K562 (cell line): ENCODE measurements around the gene SOSTDC1. TPM values are rescaled to one million over a fixed set of nuclear protein-coding genes. Genes with fewer than 3 reads are reported as not detected.

ENCODE experiments used
- GABPB1 ChIP-seq: sonication (generic); formaldehyde crosslinking; IDR thresholded peaks from 2 replicates; pipeline ENCODE4 v1.8.0; 2022; ENCODE audit warnings: mild to moderate bottlenecking, missing genetic modification reagents
- HMG20A ChIP-seq: fragments of 450-650 bp; formaldehyde crosslinking; conservative IDR thresholded peaks from 2 replicates; pipeline ENCODE4 v1.4.0; 2020; ENCODE audit warnings: mild to moderate bottlenecking, mixed read lengths
- ILF3 ChIP-seq: fragments of 450-650 bp; IDR thresholded peaks from 2 replicates; pipeline ENCODE4 v1.6.1; 2018; ENCODE audit warnings: antibody characterized with exemption, mild to moderate bottlenecking, moderate library complexity, borderline replicate concordance
- NFE2 ChIP-seq: IDR thresholded peaks from 2 replicates; pipeline ENCODE4 v1.6.1; 2014; ENCODE audit warnings: antibody characterized with exemption, low read depth
- RBFOX2 ChIP-seq: fragments of 200-400 bp; formaldehyde crosslinking; IDR thresholded peaks from 2 replicates; pipeline ENCODE4 v1.6.1; 2017; ENCODE audit warnings: low read depth, mild to moderate bottlenecking, low read length, moderate library complexity
- TSC22D4 ChIP-seq: fragments of 450-650 bp; IDR thresholded peaks from 2 replicates; pipeline ENCODE4 v1.6.1; 2016; ENCODE audit warnings: missing genetic modification characterization, missing biosample characterization, control low read depth
- ZNF592 ChIP-seq: fragments of 450-650 bp; IDR thresholded peaks from 2 replicates; pipeline ENCODE4 v1.6.1; 2017; ENCODE audit warnings: antibody characterized with exemption, mild to moderate bottlenecking
- ZNF79 ChIP-seq: fragments of 250-450 bp; sonication (Bioruptor Pico); IDR thresholded peaks from 2 replicates; pipeline ENCODE4 v1.4.0; 2020; ENCODE audit warnings: low read depth, mild to moderate bottlenecking, moderate library complexity
- polyA plus RNA-seq, 8 experiments: library from polyadenylated mRNA; depleted of rRNA in 4 of 8; stranded (reverse) in 5 of 8; unstranded in 3 of 8; fragments of >200 nt; fragmentation: Nextera tagmentation in 2 of 8; fragmentation: Illumina TruSeq in 1 of 8; extraction: Ambion mirVana in 2 of 8; extraction: Trizol in 1 of 8; gene quantifications; 2 replicates each; pipeline versions ENCODE4 v1.2.1 to v1.2.3, GENCODE V29; 2011 to 2014; ENCODE audit warnings: inconsistent platforms in 1 of 8, missing spikeins in 1 of 8
- total RNA-seq, 7 experiments: library from RNA; depleted of rRNA in 6 of 7; stranded (reverse); fragments of >200 nt in 6 of 7; fragmentation: Illumina TruSeq in 2 of 7; extraction: Trizol in 2 of 7; gene quantifications; 2 replicates each; pipeline versions ENCODE4 v1.2.1 to v1.2.3, GENCODE V29; 2011 to 2021; ENCODE audit warnings: low replicate concordance in 1 of 7
- TF ChIP-seq, protein P1 (sequence below): fragments of 450-650 bp; formaldehyde crosslinking; IDR thresholded peaks from 2 replicates; pipeline ENCODE4 v1.4.0; 2020; ENCODE audit warnings: mild to moderate bottlenecking, moderate library complexity
- TF ChIP-seq, protein P2 (sequence below): fragments of 450-650 bp; formaldehyde crosslinking; IDR thresholded peaks from 2 replicates; pipeline ENCODE4 v1.4.0; 2020; ENCODE audit warnings: mild to moderate bottlenecking, moderate library complexity
- TF ChIP-seq, protein P3 (sequence below), 2 experiments: fragments of 200-800 bp in 1 of 2; sonication (Bioruptor generic) in 1 of 2; sonication (generic) in 1 of 2; formaldehyde crosslinking in 1 of 2; IDR thresholded peaks in 1 of 2; conservative IDR thresholded peaks in 1 of 2; 2 replicates each; pipeline versions ENCODE4 v1.5.0 to v1.6.1; 2016 to 2020; ENCODE audit warnings: missing compliant biosample characterization in 1 of 2, missing genetic modification characterization in 1 of 2, missing genetic modification reagents in 1 of 2

The SOSTDC1 gene
- total and polyA plus RNA-seq, 9 of the 15 experiments (the other 6 are each of a cell fraction or from before 2014, with no cell fraction given): 8.3 to 48.6 (median 15.9) TPM

- TF ChIP-seq ZNF592 (0 out of 2 replicates have a peak, but pooled peaks have one; percentile 25), RBFOX2 (peak; percentile 96), GABPB1 (CRISPR knock-in tag) (no peak), ZNF79 (CRISPR knock-in tag) (no peak), HMG20A (CRISPR knock-in tag) (no peak), ILF3 (0 out of 2 replicates have a peak, but pooled peaks have one; percentile 65), TSC22D4 (tag) (no peak), NFE2 (no peak)
- TF ChIP-seq, protein P1, sequence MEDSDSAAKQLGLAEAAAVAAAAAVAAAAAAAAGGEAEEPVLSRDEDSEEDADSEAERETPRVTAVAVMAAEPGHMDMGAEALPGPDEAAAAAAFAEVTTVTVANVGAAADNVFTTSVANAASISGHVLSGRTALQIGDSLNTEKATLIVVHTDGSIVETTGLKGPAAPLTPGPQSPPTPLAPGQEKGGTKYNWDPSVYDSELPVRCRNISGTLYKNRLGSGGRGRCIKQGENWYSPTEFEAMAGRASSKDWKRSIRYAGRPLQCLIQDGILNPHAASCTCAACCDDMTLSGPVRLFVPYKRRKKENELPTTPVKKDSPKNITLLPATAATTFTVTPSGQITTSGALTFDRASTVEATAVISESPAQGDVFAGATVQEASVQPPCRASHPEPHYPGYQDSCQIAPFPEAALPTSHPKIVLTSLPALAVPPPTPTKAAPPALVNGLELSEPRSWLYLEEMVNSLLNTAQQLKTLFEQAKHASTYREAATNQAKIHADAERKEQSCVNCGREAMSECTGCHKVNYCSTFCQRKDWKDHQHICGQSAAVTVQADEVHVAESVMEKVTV: peak; percentile 38; the same call in 1 of the 2 replicates
- TF ChIP-seq, protein P2, sequence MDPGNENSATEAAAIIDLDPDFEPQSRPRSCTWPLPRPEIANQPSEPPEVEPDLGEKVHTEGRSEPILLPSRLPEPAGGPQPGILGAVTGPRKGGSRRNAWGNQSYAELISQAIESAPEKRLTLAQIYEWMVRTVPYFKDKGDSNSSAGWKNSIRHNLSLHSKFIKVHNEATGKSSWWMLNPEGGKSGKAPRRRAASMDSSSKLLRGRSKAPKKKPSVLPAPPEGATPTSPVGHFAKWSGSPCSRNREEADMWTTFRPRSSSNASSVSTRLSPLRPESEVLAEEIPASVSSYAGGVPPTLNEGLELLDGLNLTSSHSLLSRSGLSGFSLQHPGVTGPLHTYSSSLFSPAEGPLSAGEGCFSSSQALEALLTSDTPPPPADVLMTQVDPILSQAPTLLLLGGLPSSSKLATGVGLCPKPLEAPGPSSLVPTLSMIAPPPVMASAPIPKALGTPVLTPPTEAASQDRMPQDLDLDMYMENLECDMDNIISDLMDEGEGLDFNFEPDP: no peak
- TF ChIP-seq, protein P3, sequence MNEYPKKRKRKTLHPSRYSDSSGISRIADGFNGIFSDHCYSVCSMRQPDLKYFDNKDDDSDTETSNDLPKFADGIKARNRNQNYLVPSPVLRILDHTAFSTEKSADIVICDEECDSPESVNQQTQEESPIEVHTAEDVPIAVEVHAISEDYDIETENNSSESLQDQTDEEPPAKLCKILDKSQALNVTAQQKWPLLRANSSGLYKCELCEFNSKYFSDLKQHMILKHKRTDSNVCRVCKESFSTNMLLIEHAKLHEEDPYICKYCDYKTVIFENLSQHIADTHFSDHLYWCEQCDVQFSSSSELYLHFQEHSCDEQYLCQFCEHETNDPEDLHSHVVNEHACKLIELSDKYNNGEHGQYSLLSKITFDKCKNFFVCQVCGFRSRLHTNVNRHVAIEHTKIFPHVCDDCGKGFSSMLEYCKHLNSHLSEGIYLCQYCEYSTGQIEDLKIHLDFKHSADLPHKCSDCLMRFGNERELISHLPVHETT (CRISPR knock-in tag; conservative IDR thresholded peaks at IDR 0.05 in 1 of 2, IDR thresholded peaks at IDR 0.05 in 1 of 2): peak in 1 of 2 experiments; percentile 69; a peak in 1 of 4 replicates
Observed at GRCh38 chr7:16420649-16421332, 44.7 kb downstream of the SOSTDC1 start (continued).
